Measurements from ENCODE around the gene FZD2.
"Not testable (repeated sequence)": the region's sequence is repeated elsewhere in the genome, so short reads cannot be mapped to it uniquely, and the experiment has no call there.

FZD2 gene

DNA sequence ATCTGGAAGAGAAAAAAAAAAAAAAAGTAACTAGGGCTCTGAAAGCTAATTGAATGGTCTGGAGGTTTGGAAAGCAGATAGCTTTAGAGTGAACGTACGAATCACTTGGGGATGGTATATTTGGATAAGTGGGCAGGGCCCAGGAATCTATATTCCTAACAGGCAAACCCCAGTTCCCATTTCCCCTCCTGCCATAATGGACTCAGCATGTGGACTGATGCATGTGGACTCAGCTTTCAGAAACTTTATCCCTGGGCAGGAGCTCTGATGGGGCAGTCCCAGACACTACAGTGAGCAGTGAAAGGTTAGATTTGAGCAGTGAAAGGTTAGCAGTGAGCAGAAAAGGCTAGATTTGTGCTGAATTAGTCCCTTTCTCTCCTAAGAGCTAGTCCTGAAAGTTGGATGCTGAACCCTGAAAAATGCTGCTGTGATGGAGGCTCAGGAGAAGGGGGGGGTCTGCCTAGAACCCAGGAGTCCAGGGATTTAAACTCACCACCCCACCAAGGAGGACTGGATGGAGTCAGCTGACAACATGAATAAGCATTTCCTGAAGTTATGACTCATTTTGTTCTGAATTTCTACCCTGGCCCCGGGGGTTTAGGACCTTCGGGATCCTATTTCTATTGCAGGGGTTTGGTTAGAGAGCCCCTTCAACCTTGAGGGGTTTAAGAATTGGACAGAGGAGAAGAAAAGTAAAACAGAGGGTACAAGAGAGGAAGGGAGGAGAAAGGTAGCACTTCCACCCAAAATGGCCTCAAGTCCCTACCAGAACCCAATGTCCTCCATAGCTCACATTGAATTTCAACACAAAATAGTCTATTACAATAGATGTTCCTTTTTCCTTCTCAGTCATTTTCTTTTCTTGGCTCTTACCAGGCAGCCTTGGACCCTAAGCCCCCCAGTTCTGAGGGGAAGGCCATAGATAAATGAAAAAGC lies 10.3 kb upstream of the FZD2 start:
- no peak for DNase-seq

DNA sequence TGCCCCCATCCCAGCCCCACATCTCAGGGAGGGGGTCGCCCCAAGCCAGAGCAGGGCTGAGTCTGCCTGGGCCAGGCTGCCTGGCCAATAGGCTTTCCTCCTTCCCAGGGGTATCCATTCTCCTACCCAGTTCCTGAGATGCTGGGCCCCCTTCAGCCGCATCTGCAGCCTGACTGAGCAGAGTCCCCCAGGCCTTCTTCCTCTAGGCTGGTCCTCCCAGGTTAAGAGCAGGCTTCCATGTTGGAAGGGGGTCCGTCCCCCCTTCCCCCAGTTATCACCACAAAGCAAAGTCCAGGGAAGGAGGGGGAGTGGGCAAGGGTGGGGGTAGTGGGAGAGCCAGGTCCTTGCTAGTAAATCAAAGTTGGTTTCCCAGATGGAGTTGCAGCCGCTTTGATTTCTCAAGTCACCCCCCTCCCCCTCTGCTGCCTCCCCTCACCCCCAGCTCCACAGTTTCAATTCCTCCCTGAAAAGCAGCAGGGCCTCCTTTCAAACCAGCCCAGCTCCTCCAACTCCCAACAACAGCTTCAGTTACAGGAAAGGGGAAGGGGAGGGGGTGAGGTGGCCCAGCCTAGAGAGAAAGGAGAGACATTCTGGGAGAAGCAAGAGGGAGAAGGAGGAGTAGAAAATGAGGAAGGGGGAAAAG lies 9.5 kb upstream of the FZD2 start:
- no peak for DNase-seq

DNA sequence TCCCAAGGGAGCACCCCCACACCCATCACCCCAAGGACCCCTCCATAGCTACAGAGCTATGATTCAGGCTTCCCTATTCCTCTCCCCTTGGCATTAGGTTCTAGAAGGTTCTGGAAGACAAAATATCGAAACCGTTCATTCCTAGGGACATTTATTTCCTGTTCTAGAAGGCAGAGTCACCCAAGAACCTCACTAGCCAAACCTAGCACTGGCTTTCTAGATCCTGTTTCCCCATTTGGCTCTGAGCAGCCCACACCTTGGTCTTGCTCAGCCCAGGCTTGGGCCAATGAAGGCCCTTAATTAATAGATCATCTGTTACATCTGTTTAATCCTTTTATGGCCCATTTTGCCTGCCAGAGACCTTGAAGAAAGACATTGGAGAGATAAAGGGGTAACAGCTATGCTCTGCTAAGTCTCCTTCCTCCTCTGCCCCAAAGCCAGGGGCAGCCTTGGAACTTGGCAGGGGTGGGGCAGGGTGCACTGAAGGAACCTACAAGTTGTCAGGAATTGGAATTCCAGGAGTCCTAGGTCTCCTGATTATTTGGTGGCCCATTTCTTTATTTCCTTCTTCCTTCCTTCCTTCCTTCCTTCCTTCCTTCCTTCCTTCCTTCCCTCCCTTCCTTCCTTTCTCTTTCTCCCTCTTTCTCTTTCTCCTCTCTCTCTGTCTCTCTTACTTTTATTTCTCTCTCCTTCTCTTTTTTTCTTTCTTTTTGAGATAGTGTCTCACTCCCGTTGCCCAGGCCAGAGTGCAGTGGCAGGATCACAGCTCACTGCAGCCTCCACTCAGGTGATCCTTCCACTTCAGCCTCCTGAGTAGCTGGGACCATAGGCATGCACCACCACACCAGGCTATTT lies 8.7 kb upstream of the FZD2 start:
- no peak for DNase-seq

DNA sequence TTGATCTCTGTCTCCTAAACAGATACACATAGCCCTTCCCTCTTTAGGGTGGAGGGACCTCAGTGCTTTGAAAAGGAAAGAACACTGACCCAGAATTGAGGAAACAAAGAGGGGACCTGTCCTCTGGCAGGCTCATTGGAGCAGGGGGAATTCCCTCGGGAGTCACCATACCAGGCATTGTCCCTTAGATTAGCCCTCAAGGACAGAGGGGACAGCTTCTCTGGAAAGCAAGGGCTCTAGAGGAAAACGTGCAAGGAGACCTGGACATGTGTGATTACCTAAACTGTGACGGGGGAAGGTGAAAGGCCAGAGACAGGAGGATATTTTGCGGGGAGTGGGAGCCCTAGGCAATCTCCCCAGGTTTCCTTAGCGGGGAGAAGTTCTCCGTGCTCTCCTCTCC lies 7.6 kb upstream of the FZD2 start:
- no peak for DNase-seq

DNA sequence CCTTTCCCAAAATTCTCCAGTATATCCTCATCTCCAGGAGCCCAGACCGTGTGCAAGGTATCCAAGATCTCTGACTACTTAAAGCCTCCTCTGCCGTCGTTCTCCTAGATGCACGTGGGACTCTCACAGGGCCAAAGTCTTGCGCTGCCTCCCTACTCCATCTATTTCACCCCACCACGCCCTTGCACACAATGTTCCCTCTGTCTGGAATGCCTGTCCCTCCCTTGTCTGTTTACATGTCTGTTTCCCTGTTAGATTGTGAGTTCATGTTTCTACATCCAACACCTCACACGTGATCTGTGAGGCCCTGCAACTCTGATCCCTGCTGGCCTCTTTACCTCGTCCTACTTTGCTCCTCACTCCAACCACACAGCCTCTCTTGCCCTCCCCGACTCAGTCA lies 4.9 kb upstream of the FZD2 start:
- no peak for DNase-seq

DNA sequence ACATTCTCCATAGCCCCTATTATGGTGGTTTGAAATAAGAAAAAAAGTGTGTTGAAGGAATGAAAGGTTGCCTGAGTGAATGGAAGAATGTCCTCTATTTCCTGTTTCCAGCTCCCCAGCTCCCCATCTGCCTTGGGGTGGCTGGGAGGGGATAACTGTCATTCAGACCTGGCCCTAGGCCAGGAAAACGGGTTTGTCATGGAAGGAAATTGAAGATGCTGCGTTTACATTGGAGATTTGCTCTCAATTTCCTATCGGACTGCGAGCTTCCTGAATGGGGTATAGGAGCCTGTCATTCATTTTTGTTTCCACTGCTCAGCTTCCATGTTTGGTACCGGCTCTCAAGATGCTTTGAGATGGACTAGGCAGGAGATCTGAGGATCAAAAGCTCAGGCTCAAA lies 2.2 kb upstream of the FZD2 start:
- DNase-seq = no peak

DNA sequence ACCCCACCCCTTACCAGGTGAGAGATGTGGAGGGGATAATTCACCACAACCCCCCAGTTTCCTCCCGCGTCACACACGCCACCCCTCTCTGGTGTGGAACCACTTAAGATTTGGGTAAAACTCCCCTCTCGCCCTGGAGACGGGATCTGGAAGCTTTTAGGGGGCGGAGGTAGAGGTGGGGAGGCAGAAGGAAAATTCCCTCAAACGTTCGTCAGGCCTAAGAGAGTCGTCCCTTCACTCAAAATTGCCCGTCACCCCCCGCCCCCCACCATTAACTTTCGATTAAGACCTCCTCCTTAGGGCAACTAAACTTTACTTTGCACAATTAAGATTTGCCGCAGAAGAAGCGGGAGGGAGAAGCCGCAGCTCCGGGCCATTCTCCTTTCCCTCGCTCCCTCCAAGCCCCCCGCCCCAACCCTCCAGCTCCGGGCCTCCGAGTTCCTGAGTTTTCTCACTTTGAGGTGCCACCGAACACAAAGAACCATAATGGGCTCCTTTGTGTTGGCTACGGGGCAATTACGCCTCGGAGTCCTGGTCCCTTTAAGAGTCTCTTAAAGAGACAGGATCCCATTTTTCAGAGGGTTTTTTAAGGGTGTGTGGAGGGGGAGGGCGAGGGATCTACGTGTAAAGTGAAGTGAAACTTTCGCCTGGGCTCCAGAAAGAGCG lies 985 bp upstream of the FZD2 start:
- no peak for DNase-seq

DNA sequence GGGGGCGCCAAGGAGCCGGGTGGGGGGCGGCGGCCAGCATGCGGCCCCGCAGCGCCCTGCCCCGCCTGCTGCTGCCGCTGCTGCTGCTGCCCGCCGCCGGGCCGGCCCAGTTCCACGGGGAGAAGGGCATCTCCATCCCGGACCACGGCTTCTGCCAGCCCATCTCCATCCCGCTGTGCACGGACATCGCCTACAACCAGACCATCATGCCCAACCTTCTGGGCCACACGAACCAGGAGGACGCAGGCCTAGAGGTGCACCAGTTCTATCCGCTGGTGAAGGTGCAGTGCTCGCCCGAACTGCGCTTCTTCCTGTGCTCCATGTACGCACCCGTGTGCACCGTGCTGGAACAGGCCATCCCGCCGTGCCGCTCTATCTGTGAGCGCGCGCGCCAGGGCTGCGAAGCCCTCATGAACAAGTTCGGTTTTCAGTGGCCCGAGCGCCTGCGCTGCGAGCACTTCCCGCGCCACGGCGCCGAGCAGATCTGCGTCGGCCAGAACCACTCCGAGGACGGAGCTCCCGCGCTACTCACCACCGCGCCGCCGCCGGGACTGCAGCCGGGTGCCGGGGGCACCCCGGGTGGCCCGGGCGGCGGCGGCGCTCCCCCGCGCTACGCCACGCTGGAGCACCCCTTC lies 484 bp downstream of the FZD2 start:
- no peak for DNase-seq

DNA sequence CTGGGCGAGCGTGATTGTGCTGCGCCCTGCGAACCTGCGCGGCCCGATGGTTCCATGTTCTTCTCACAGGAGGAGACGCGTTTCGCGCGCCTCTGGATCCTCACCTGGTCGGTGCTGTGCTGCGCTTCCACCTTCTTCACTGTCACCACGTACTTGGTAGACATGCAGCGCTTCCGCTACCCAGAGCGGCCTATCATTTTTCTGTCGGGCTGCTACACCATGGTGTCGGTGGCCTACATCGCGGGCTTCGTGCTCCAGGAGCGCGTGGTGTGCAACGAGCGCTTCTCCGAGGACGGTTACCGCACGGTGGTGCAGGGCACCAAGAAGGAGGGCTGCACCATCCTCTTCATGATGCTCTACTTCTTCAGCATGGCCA lies 1.0 kb downstream of the FZD2 start:
- no peak for DNase-seq

DNA sequence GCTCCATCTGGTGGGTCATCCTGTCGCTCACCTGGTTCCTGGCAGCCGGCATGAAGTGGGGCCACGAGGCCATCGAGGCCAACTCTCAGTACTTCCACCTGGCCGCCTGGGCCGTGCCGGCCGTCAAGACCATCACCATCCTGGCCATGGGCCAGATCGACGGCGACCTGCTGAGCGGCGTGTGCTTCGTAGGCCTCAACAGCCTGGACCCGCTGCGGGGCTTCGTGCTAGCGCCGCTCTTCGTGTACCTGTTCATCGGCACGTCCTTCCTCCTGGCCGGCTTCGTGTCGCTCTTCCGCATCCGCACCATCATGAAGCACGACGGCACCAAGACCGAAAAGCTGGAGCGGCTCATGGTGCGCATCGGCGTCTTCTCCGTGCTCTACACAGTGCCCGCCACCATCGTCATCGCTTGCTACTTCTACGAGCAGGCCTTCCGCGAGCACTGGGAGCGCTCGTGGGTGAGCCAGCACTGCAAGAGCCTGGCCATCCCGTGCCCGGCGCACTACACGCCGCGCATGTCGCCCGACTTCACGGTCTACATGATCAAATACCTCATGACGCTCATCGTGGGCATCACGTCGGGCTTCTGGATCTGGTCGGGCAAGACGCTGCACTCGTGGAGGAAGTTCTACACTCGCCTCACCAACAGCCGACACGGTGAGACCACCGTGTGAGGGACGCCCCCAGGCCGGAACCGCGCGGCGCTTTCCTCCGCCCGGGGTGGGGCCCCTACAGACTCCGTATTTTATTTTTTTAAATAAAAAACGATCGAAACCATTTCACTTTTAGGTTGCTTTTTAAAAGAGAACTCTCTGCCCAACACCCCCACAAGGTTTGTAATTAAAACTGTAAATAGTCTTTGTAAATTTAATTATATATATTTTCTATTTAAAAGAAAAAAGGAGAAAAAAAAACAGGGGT lies 1.7 kb downstream of the FZD2 start:
- DNase-seq = no peak

DNA sequence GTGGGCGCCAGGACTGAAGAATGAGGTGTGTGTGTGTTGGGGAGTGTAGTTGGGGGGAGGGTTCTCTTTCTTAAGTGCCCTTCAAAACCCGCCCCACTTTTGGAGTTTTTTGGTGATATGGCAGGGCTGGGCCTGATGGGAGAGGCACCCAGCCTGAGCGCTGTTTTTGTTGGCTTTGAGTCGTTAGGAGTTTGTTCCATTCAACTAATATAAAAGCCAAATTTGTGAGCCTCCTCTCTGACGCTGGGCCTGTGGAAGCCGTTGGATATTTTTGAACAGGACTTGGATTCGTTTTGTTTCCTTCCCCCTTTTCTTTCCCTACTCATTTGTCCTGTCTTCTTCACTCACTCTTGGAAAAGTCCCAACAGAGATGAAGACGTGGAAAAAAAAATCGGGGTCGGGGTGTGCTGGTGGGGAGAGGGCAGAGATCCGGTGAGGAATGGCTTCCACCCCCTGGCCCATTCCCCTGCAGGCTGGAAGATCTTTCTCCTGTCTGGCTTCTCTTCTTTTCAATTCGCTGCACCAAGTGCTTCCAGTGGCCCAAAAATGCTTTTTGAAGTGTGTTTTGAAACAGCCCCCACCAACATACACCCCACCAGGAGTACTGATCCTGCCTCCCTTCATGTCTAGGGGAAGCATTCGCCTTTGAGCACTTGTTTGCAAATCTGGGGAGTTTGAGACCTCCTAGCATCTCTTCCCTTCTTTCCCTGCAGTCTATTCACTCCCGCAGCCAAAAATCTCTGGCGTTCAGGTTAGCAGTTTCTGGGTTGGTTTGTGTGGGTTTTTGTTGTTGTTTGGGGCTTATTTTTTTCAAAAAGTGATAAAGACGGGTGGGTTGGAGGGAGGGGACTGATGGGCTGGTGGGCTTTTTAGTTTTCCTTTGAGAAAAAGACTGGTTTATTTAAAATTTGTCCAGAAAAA lies 2.6 kb downstream of the FZD2 start:
- no peak for DNase-seq

DNA sequence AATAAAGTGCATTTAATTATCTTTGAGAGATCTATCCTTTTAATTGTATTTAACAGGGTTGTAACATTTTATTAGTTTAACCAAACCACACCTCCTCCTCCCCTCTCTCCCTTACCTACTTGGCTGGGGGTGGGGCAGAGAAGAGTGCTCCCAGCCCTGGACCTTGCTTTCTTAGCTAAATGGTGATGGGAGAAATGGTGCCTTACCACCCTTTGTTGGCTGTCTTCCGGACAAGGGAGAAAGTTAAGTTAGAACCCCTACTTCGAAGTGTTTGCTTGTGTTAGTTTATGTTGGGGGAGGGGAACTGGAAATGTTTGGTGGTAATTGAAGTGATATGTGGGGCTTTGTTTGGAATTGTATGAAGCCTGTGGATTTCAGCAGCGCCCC lies 3.9 kb downstream of the FZD2 start:
- no peak for DNase-seq

DNA sequence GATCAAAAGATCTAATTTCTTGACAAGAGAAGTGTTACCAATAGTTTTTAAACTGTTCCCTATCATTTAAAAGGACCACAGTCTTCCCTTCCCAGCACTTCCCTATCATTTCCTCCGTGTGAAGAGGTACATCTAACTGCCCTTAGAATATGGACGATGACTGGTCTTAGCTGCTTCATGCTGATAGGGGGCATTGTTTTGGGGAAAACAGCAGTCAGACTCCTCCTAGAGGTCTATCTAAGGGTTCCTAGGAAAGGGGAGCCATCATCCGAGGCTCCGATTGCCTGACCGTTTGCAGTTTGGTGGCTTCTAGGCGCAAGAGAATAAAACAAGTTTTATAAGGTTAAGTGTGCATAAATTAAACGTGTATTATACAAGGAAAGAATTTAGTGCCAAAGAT lies 7.1 kb downstream of the FZD2 start:
- no peak for DNase-seq

DNA sequence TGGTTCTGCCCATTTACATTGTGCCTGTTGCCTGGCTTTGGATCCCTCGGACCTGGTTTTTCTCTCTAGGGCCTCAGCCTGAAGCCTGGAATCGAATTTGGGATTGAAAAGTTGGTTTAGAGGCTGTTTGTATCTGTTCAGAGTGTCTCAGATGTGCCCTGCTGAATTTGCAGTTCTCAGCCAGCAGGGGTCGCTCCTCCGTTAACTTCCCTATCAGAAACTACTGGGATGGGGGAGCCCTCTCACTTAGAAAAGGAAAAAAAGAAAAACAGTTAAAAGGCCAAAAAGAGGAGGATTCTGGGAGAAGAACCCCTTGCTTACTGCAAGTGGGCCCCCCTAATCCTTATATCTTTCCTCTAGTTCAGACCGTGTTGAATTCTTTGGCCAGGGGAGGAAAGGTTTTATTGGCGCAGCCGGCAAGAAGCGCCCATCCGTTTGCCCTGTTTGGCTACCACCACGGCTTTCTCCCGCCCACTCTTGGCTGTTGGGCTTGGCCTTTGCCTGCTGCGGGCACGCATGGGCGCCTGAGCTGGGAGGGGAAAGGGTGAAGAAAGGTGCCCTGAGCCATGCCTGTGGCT lies 8.7 kb downstream of the FZD2 start:
- no peak for DNase-seq

DNA sequence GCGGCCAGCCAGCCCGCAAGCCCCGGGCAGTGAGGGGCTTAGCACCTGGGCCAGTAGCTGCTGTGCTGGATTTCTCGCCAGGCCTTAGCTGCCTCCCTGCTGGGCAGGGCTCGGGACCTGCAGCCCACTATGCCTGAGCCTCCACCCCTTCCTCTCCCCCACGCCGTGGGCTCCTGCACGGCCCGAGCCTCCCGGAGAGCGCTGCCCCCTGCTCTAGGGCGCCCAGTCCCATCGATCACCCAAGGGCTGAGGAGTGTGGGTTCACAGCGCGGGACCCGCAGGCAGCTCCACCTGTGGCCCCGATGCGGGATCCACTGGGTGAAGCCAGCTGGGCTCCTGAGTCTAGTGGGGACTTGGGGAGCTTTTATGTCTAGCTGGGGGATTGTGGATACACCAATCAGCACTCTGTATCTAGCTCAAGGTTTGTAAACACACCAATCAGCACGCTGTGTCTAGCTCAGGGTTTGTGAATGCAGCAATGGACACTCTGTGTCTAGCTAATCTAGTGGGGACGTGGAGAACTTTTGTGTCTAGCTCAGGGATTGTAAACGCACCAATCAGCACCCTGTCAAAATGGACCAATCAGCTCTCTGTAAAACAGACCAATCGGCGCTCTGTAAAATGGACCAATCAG lies 11.1 kb downstream of the FZD2 start:
- not testable (repeated sequence) for DNase-seq

DNA sequence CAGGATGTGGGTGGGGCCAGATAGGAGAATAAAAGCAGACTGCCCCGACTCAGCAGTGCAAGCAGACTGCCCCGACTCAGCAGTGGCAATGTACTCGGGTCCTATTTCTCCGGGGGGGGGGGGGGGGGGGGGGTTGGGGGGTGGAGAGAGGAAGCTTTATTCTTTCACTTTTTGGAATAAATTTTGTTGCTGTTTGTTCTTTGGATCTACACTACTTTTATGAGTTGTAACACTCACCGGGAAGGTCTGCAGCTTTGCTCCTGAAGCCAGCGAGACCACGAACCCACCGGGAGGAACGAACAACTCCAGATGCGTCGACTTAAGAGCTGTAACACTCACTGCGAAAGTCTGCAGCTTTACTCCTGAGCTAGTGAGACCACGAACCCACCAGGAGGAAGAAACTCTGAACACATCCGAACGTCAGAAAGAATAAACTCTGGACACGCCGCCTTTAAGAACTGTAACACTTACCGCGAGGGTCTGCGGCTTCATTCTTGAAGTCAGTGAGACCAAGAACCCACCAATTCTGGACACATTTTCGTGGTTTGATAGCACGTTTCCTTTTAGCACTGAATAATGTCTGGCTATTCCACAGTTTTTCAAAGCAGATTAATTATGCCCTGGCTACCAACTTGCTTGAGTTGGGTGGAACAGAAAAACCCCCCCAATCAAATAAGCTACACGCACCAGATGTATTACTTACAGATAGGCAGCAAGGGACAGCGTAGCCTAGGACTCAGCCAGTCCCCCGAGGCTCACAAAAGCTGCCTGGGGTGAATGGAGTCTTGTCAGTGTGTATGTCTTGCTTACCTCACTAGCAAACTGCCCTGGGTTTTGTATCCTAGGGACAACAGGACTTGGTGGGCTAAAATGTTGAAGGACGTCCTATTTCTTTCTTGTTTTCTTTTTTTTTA lies 11.9 kb downstream of the FZD2 start:
- no peak for DNase-seq

DNA sequence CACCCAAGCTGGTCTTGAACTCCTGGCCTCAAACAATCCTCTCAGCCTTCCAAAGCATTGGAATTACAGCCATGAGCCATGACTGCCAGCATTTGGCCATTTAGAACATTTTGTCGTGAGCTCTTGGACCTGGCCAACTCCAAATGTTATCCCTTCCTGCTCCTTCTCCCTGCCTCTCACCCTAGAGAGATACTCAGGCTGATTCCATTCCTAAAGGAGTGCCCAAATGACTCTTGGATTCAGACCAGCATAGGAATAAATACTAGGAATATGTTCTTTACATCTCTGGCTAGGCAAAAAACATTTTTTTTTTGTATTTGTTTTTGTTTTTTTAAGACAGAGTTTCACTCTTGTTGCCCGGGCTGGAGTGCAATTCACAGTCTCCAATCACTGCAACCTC lies 15.5 kb downstream of the FZD2 start:
- no peak for DNase-seq

DNA sequence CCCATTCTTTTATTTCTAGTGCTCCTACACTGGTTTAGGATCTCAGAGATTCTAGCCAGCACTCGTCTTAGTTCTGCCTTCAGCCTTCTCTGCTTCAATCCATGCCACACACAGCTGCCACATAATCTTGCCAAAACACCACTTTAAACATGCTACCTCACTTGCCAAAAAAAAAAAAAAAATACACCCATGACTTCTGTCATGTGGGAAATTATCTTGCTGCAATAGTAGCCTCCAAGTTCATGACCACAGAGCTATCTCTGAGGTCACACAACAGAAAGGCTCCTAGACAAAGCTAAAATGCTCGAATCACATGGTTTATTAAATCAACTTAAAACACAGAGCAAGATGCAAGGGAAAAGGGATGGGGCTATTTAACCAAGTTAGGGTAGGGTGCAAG lies 18.1 kb downstream of the FZD2 start:
- no peak for DNase-seq
